HepG2 (cell line): ENCODE data around the gene ADAR. TPM values are rescaled to one million over a fixed set of nuclear protein-coding genes. Genes with fewer than 3 reads are reported as not detected.

Experiments used
- FOXK2 ChIP-seq: fragments of 450-650 bp; IDR thresholded peaks from 2 replicates; pipeline ENCODE4 v1.6.1; 2016
- HMGXB3 ChIP-seq: sonication (generic); formaldehyde crosslinking; IDR thresholded peaks from 2 replicates; pipeline ENCODE4 v1.4.0; 2020; ENCODE audit warnings: missing genetic modification reagents, borderline replicate concordance
- MAFG ChIP-seq: sonication (generic); formaldehyde crosslinking; IDR thresholded peaks from 2 replicates; pipeline ENCODE4 v1.5.1; 2020; ENCODE audit warnings: mild to moderate bottlenecking, missing genetic modification reagents
- NCOA5 ChIP-seq: sonication (generic); formaldehyde crosslinking; IDR thresholded peaks from 2 replicates; pipeline ENCODE4 v1.4.0; 2020; ENCODE audit warnings: missing genetic modification reagents
- NFAT5 ChIP-seq: sonication (generic); formaldehyde crosslinking; IDR thresholded peaks from 2 replicates; pipeline ENCODE4 v1.4.0; 2020; ENCODE audit warnings: missing genetic modification reagents
- RARG ChIP-seq: sonication (generic); formaldehyde crosslinking; IDR thresholded peaks from 2 replicates; pipeline ENCODE4 v1.4.0; 2020; ENCODE audit warnings: low read depth, mild to moderate bottlenecking, missing genetic modification reagents
- THAP9 ChIP-seq: sonication (generic); formaldehyde crosslinking; IDR thresholded peaks from 2 replicates; pipeline ENCODE4; 2020; ENCODE audit warnings: missing genetic modification reagents, mild to moderate bottlenecking, borderline replicate concordance
- ZBTB46 ChIP-seq: sonication (generic); formaldehyde crosslinking; IDR thresholded peaks from 2 replicates; pipeline ENCODE4 v1.4.0; 2020; ENCODE audit warnings: mild to moderate bottlenecking, missing genetic modification reagents, borderline replicate concordance
- ZNF180 ChIP-seq: sonication (generic); formaldehyde crosslinking; IDR thresholded peaks from 2 replicates; pipeline ENCODE4 v1.4.0; 2020; ENCODE audit warnings: low read depth, missing genetic modification reagents, borderline replicate concordance
- ZNF547 ChIP-seq: sonication (generic); formaldehyde crosslinking; IDR thresholded peaks from 2 replicates; pipeline ENCODE4 v1.5.1; 2020; ENCODE audit warnings: mild to moderate bottlenecking, missing genetic modification reagents
- polyA plus RNA-seq, 8 experiments: library from polyadenylated mRNA; depleted of rRNA in 3 of 8; stranded (reverse) in 7 of 8; unstranded in 1 of 8; fragments of >200 nt; fragmentation: Illumina TruSeq in 4 of 8; extraction: Trizol in 4 of 8; gene quantifications; 2 replicates each; pipeline versions ENCODE4 v1.2.1 to v1.2.3, GENCODE V29; 2011 to 2016; ENCODE audit warnings: low read depth in 4 of 8, missing spikeins in 1 of 8, mixed read lengths in 1 of 8; ENCODE audit not compliant: insufficient read depth in 1 of 8
- total RNA-seq, 5 experiments: library from RNA; depleted of rRNA; stranded (reverse); fragments of >200 nt; fragmentation: Illumina TruSeq; extraction: Trizol; gene quantifications; 2 replicates each; pipeline ENCODE4 v1.2.3, GENCODE V29; 2016; ENCODE audit warnings: low read depth in 1 of 5
- TF ChIP-seq, protein P1 (sequence below), 2 experiments: sonication (generic) in 1 of 2; formaldehyde crosslinking in 1 of 2; IDR thresholded peaks; 2 replicates each; pipeline versions ENCODE4 v1.4.0 to v1.6.1; 2018 to 2020; ENCODE audit warnings: missing genetic modification reagents in 2 of 2, borderline replicate concordance in 1 of 2, low read depth in 1 of 2, mild to moderate bottlenecking in 1 of 2, missing biosample characterization in 1 of 2

Gene ADAR
- total and polyA plus RNA-seq, 2 of the 13 experiments (the other 11 are each of a cell fraction or from before 2014, with no cell fraction given): 70.8 to 86.2 TPM

DNA sequence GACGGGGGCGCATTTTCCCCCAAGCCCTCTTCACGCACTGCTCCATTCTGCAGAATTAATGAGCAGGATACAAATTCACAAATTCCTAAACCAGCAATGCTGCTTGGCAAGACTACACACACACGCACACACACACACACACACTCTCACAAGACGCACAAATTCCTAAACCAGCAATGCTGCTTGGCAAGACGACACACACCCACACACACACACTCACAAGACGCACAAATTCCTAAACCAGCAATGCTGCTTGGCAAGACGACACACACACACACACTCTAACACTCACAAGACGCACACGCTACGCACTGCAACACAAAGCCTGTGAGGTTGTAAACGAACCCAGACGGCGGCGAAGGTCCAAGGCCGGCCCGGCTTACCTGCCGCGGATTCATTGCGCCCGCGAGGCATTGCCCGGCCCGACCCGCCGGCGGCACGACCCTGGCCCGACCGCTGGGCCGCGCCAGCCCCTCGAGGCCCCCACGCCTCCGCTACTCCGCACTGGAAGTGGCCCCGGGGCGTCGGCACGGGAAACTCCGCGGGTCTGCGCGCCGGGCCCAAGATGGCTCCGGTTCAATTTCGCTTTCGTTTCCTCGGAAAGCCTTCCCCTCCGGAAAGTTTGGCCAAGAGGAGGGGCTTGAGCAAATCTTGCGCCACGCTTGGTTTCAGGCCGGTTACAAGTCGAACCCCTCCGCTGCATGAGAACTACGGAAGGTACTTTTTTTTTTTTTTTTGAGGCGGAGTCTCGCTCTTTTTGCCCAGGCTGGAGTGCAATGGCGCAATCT is at the start of gene ADAR (continued):
- TF ChIP-seq HMGXB3 (CRISPR knock-in tag) (no peak), RARG (CRISPR knock-in tag) (no peak), ZNF547 (CRISPR knock-in tag) (peak; percentile 51), THAP9 (CRISPR knock-in tag) (no peak), NCOA5 (no peak), NFAT5 (CRISPR knock-in tag) (no peak), FOXK2 (no peak), ZBTB46 (no peak), ZNF180 (CRISPR knock-in tag) (no peak), MAFG (CRISPR knock-in tag) (no peak)
- TF ChIP-seq, protein P1, sequence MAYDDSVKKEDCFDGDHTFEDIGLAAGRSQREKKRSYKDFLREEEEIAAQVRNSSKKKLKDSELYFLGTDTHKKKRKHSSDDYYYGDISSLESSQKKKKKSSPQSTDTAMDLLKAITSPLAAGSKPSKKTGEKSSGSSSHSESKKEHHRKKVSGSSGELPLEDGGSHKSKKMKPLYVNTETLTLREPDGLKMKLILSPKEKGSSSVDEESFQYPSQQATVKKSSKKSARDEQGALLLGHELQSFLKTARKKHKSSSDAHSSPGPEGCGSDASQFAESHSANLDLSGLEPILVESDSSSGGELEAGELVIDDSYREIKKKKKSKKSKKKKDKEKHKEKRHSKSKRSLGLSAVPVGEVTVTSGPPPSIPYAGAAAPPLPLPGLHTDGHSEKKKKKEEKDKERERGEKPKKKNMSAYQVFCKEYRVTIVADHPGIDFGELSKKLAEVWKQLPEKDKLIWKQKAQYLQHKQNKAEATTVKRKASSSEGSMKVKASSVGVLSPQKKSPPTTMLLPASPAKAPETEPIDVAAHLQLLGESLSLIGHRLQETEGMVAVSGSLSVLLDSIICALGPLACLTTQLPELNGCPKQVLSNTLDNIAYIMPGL (CRISPR knock-in tag; IDR thresholded peaks at IDR 0.05; ENCODE audit: borderline replicate concordance in 1 of 2, low read depth in 1 of 2): peak; percentile 55 to 79; a peak in 3 of 4 replicates
